Measurements from ENCODE around the gene OR10V1. TPM values are rescaled to one million over a fixed set of nuclear protein-coding genes. Genes with fewer than 3 reads are reported as not detected.

Gene OR10V1
- total RNA-seq, 3 donors from 2014 or later = not detected

Other genes with a start within 250 kb of the OR10V1 start
- not detected for gene OR4D10, start 240.5 kb downstream of the OR10V1 start, total RNA-seq
- gene OR4D11, start 210.3 kb downstream of the OR10V1 start, total RNA-seq = not detected
- gene OR4D9, start 202.3 kb downstream of the OR10V1 start, total RNA-seq = not detected
- gene OSBP, start 98.1 kb downstream of the OR10V1 start, total RNA-seq = 10 to 100 TPM; 42.4 to 48.2 (median 43.9) TPM
- gene PATL1, start 44.8 kb downstream of the OR10V1 start, total RNA-seq = 10 to 100 TPM; 13.4 to 15.8 (median 15.2) TPM
- gene STX3, start 41.5 kb upstream of the OR10V1 start, total RNA-seq = 10 to 100 TPM; 32.2 to 58.8 (median 53.7) TPM
- gene MRPL16, start 96.9 kb upstream of the OR10V1 start, total RNA-seq = 10 to 100 TPM; 36.3 to 41.4 (median 37.4) TPM
- gene CBLIF, start 131.7 kb upstream of the OR10V1 start, total RNA-seq = not detected
- gene TCN1, start 152.6 kb upstream of the OR10V1 start, total RNA-seq = 100 to 1,000 TPM in 1 of 3 donors, 10 to 100 TPM in 1, not detected in 1; 45.6 to 112 TPM
- gene OOSP3, start 164.9 kb upstream of the OR10V1 start, total RNA-seq = not detected
- gene OOSP1, start 224.6 kb upstream of the OR10V1 start, total RNA-seq = not detected